Left ventricle myocardium inferior (tissue), 1 donor: ENCODE results near the gene RXRA. TPM values are rescaled to one million over a fixed set of nuclear protein-coding genes. Genes with fewer than 3 reads are reported as not detected.

Experiments
- DNase-seq: peaks from one replicate; pipeline ENCODE4 v3.0.0-alpha.2; 2020
- H3K27ac ChIP-seq: fragments of 200-600 bp; replicated peaks from 2 replicates; pipeline ENCODE4 v1.8.0; 2021
- H3K27me3 ChIP-seq: fragments of 200-600 bp; 2 replicates; pipeline ENCODE4 v1.8.0; 2021; ENCODE audit warnings: low read depth
- H3K36me3 ChIP-seq: fragments of 200-600 bp; 2 replicates; pipeline ENCODE4 v1.8.0; 2021
- H3K4me1 ChIP-seq: fragments of 200-600 bp; 2 replicates; pipeline ENCODE4 v1.8.0; 2021
- H3K4me3 ChIP-seq: fragments of 200-600 bp; 2 replicates; pipeline ENCODE4 v1.8.0; 2021; ENCODE audit warnings: mild to moderate bottlenecking, moderate library complexity
- H3K9me3 ChIP-seq: fragments of 200-600 bp; replicated peaks from 2 replicates; pipeline ENCODE4 v1.8.0; 2021
- CTCF ChIP-seq: fragments of 200-600 bp; IDR thresholded peaks from 2 replicates; pipeline ENCODE4 v1.8.0; 2021; ENCODE audit warnings: antibody characterized with exemption, mild to moderate bottlenecking, borderline replicate concordance
- intact Hi-C: fragments of 100-400 bp; cut with micrococcal nuclease; formaldehyde crosslinking; loops from one replicate; pipeline ENCODE4 v1.11.0; 2022
- total RNA-seq: library from RNA; stranded (reverse); fragmentation: NEBNext Ultra II Directional; extraction: Animal tissue kit (Norgen Biotek cat#: 25700); gene quantifications from one replicate; pipeline ENCODE4 v1.2.1, GENCODE V29; 2021
- donor health status: DM: no; HTN: yes; CAD: no; lungs with severe emphysema.

RXRA gene
- total RNA-seq, 1 donor from 2014 or later, result 57.1 TPM

GRCh38 chr9:134318481-134318891 is 7.8 kb upstream of the RXRA start:
- TF ChIP-seq CTCF, result no peak
- Histone ChIP-seq H3K27ac (no peak overlapping the region), H3K4me3 (no peak overlapping the region), H3K27me3 (no peaks in the 10 kb centered on the region), H3K9me3 (no peaks in the 10 kb centered on the region), H3K36me3 (no peaks in the 10 kb centered on the region), H3K4me1 (peaks cover 24% of the 10 kb centered on the region)
- intact Hi-C loops, result no loop called here
- peak; percentile 11 for DNase-seq

- Histone ChIP-seq H3K4me1 (peaks cover 28% of the 10 kb centered on the region), H3K9me3 (no peaks in the 10 kb centered on the region), H3K27ac (no peak overlapping the region), H3K36me3 (no peaks in the 10 kb centered on the region), H3K4me3 (no peak overlapping the region), H3K27me3 (no peaks in the 10 kb centered on the region)
- intact Hi-C loops, result no loop called here
- DNase-seq, result peak; percentile 5
- TF ChIP-seq CTCF, result no peak
These were observed 7.3 kb upstream of the RXRA start for GRCh38 chr9:134318941-134319305.

- no peak overlapping the region for H3K27ac ChIP-seq
- peaks cover 34% of the 10 kb centered on the region for H3K4me1 ChIP-seq
- H3K27me3 ChIP-seq, result no peaks in the 10 kb centered on the region
- no peaks in the 10 kb centered on the region for H3K36me3 ChIP-seq
- intact Hi-C loops, result no loop called here
- H3K9me3 ChIP-seq, result no peaks in the 10 kb centered on the region
- TF ChIP-seq CTCF, result no peak
- DNase-seq, result peak; percentile 11
- H3K4me3 ChIP-seq, result no peak overlapping the region
These were observed 6.7 kb upstream of the RXRA start for GRCh38 chr9:134319306-134320125.

- peaks cover 42% of the 10 kb centered on the region for H3K4me1 ChIP-seq
- intact Hi-C loops, result no loop called here
These were observed 6.0 kb upstream of the RXRA start for GRCh38 chr9:134320126-134320867.

More at GRCh38 chr9:134320126-134320867, 6.0 kb upstream of the RXRA start:
- DNase-seq, result peak; percentile 11
- Histone ChIP-seq H3K27ac (no peak overlapping the region), H3K4me3 (no peak overlapping the region), H3K36me3 (no peaks in the 10 kb centered on the region), H3K9me3 (no peaks in the 10 kb centered on the region), H3K27me3 (no peaks in the 10 kb centered on the region)
- no peak for TF ChIP-seq CTCF
